Measurements from ENCODE around the gene CYBB.

- TF ChIP-seq POLR2A (IDR thresholded peaks at IDR 0.05; ENCODE audit: low read depth, low read length) (no peak), POLR2AphosphoS5 (IDR thresholded peaks at IDR 0.05; ENCODE audit: low read depth, low read length) (no peak)
These were observed 12.4 kb upstream of the CYBB start for GRCh38 chrX:37767430-37767829.
